SK-N-SH (cell line): ENCODE data around the gene SPI1.

Experiments used
- CHD2 ChIP-seq: fragments of 150-350 bp; IDR thresholded peaks from 2 replicates; pipeline ENCODE4 v1.6.1; 2018; ENCODE audit warnings: low read length; ENCODE audit not compliant: partially characterized antibody
- CTCF ChIP-seq: fragments of 200-600 bp; sonication (generic); IDR thresholded peaks from 2 replicates; pipeline ENCODE4 v1.6.1; 2017; ENCODE audit warnings: antibody characterized with exemption, mild to moderate bottlenecking, moderate library complexity
- EP300 ChIP-seq, 2 experiments: IDR thresholded peaks; 2 replicates each; pipeline versions ENCODE4 v1.4.0 to v1.6.1; 2012; ENCODE audit warnings: borderline replicate concordance in 1 of 2, low read depth in 1 of 2, low read length in 1 of 2
- FOXM1 ChIP-seq: IDR thresholded peaks from 2 replicates; pipeline ENCODE4 v1.4.0; 2012; ENCODE audit warnings: low read depth, mild to moderate bottlenecking
- MXI1 ChIP-seq: IDR thresholded peaks from 2 replicates; pipeline ENCODE4 v1.6.1; 2012; ENCODE audit warnings: mild to moderate bottlenecking, low read depth, low read length, improper control_type of control experiment
- NFIC ChIP-seq: IDR thresholded peaks from 2 replicates; pipeline ENCODE4 v1.4.0; 2012; ENCODE audit warnings: borderline replicate concordance
- RFX5 ChIP-seq: IDR thresholded peaks from 2 replicates; pipeline ENCODE4 v1.6.1; 2012; ENCODE audit warnings: mild to moderate bottlenecking, improper control_type of control experiment, low read length
- SIN3A ChIP-seq: IDR thresholded peaks from 2 replicates; pipeline ENCODE4 v1.6.1; 2012; ENCODE audit warnings: low read depth, mild to moderate bottlenecking, low read length, moderate library complexity, borderline replicate concordance
- SMC3 ChIP-seq: IDR thresholded peaks from 2 replicates; pipeline ENCODE4 v1.6.1; 2012; ENCODE audit warnings: low read depth, low read length, improper control_type of control experiment
- USF2 ChIP-seq: fragments of 150-350 bp; IDR thresholded peaks from 2 replicates; pipeline ENCODE4 v1.6.1; 2017; ENCODE audit warnings: antibody characterized with exemption, low read length, low read depth, borderline replicate concordance
- YY1 ChIP-seq: IDR thresholded peaks from 2 replicates; pipeline ENCODE4 v1.4.0; 2012; ENCODE audit warnings: low read depth, mild to moderate bottlenecking
- TF ChIP-seq, protein P1 (sequence below): IDR thresholded peaks from 2 replicates; pipeline ENCODE4 v1.4.0; 2012; ENCODE audit warnings: low read depth

DNA sequence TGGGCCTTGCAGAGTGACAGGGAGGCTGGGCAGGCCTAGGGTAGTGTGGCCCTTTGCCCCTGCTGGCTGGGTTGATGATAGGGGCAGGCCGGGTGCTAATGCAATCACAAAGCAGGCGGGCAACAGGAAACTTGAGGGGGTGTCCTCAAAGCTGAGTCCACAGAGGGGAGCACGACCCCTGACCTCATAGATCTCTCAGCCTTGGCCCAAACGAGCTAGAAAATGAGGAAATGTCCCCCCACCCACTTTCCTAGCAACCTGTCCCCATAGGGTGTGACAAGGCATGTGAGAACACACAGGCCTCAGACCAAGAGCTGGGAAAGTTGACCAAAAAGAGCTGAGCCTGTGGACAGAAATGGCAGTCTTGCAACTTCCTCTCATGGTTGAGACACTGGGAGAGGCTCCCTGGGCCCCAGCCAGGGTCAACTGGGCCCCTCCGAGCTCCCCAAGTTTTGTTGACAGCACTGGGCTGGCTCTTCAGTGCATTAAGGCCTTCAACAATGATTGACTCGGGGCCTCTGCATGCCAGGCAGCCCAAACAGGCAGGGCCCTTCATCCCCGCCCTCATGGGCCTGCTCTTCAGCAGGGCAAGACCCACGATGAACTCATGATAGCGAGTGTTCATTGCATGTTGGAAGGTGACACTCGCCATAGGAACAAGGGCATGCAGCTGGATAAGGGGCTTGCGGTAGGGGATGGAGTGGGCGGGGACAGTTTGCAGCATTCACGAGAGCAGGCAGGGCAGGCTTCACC, 9.8 kb upstream of the SPI1 start:
- TF ChIP-seq EP300 (IDR thresholded peaks at IDR 0.05; ENCODE audit: borderline replicate concordance in 1 of 2, low read depth in 1 of 2, low read length in 1 of 2) (no peak), CTCF (no peak), USF2 (no peak), MXI1 (no peak), NFIC (no peak), RFX5 (no peak), CHD2 (no peak), YY1 (no peak), SIN3A (no peak), FOXM1 (no peak), SMC3 (no peak)
- TF ChIP-seq, protein P1, sequence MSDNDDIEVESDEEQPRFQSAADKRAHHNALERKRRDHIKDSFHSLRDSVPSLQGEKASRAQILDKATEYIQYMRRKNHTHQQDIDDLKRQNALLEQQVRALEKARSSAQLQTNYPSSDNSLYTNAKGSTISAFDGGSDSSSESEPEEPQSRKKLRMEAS = no peak
